ENCODE results near the gene UGT1A9.
A peak's percentile ranks its signal among the peaks of the same experiment; 100 is the strongest.
"Not testable (repeated sequence)": the region's sequence is repeated elsewhere in the genome, so short reads cannot be mapped to it uniquely, and the experiment has no call there.

UGT1A9 gene

DNA sequence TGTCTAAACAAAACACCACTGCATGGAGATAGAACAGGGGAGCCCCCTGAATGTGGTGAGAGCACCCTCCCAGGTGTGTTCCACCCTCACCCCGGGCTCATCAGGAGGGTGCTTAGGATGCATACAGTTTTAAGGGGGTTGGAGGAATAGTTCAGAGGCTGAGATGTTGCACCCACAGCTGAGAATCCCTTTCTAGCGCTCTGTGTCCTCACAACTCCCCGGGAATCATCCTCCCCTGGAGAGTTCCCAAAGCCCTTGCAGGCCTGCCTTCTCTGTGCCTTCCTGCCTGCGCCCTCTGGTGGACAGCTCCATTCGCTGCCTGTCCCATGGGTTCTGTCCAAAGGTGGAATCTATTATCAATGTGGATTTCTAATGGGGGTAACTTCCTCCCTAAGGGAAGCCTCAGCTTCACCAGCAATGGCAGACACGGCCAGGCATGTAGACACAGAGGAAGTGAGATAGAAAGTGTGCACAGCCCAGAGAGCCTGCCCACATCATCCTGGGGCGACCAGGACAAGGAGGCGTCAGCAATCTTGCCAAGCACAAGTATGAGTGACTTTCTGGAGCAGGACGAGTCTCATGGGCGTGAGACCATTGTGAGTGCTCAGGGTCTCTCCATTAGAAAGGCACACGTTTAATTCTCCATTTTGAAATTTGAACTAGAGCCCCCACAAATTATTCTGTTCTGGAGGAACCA is 39.8 kb downstream of the UGT1A9 start:
- DNase-seq (ENCODE audit: low spot score): peak; percentile 70

DNA sequence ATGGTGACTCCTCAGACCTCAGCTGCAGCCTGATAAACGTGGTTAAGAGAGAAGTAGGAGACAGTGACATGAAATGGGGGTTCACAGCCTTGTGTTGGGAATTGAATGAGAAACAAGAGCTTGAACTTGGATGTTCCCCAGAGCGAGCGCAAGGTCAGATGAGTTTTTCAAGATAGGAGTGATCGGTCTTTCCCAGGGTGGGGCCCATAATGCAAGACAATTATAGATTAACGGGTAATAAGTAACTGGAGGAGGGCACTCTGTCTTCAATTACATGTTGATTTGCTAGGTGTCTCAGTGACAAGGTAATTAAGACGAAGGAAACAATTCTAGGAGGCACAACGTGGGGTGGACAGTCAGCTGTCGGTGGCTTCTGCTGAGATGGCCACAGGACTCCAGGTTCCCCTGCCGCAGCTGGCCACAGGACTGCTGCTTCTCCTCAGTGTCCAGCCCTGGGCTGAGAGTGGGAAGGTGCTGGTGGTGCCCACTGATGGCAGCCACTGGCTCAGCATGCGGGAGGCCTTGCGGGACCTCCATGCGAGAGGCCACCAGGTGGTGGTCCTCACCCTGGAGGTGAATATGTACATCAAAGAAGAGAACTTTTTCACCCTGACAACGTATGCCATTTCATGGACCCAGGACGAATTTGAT is 41.0 kb downstream of the UGT1A9 start, which contains the start of gene UGT1A5:
Gene UGT1A5 (plus strand): TSS at position 297 of the 651 bp plus-strand sequence. CDS start 85 bp downstream, at position 382.
- no peak for DNase-seq (ENCODE audit: low spot score)

DNA sequence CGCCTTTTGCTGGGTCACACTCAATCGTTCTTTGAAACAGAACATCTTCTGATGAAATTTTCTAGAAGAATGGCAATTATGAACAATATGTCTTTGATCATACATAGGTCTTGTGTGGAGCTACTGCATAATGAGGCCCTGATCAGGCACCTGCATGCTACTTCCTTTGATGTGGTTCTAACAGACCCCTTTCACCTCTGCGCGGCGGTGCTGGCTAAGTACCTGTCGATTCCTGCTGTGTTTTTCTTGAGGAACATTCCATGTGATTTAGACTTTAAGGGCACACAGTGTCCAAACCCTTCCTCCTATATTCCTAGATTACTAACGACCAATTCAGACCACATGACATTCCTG is 41.5 kb downstream of the UGT1A9 start:
- DNase-seq (ENCODE audit: low spot score): no peak

DNA sequence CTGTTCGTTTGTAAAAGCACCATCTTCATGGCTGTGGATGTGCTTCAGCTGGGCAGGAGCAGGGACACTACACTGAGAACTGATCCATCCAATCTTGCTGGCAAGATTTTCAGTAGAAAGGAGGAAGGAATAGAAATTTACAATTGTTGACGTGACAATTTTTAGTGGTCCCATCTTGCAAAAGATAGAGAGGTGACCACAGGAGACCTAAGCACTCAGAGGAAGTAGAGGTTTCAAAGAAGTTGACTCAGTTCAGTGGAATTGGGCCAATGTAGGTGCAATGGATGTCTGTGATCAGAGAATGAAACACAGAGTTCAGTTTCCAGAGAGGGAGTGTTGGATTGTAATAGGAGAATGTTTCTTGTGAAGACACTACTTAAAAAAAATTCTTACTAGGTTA is 42.4 kb downstream of the UGT1A9 start:
- DNase-seq (ENCODE audit: low spot score): no peak

DNA sequence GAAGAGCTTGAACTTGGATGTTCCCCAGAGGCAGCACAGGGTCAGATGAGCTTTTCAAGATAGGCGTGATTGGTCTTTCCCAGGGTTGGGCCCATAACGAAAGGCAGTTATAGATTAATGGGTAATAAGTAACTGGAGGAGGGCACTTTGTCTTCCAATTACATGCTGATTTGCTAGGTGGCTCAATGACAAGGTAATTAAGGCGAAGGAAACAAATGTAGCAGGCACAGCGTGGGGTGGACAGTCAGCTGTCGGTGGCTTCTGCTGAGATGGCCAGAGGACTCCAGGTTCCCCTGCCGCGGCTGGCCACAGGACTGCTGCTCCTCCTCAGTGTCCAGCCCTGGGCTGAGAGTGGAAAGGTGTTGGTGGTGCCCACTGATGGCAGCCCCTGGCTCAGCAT is 46.9 kb downstream of the UGT1A9 start, which contains the start of gene UGT1A4:
Gene UGT1A4 (plus strand): TSS at position 185 of the 400 bp plus-strand sequence. CDS start 85 bp downstream, at position 270.
- DNase-seq (ENCODE audit: low spot score): no peak

DNA sequence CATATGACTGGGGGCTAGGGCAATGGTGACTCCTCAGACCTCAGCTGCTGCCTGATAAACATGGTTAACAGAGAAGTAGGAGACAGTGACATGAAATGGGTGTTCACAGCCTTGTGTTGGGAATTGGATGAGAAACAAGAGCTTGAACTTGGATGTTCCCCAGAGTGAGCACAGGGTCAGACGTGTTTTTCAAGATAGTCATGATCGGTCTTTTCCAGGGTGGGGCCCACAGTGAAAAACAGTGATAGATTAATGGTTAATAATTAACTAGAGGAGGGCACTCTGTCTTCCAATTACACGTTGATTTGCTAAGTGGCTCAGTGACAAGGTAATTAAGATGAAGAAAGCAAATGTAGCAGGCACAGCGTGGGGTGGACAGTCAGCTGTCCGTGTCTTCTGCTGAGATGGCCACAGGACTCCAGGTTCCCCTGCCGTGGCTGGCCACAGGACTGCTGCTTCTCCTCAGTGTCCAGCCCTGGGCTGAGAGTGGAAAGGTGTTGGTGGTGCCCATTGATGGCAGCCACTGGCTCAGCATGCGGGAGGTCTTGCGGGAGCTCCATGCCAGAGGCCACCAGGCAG is 57.1 kb downstream of the UGT1A9 start, which contains the start of gene UGT1A3:
Gene UGT1A3 (plus strand): TSS at position 320 of the 579 bp plus-strand sequence. CDS start 85 bp downstream, at position 405.
- peak; percentile 26 for DNase-seq (ENCODE audit: low spot score)

DNA sequence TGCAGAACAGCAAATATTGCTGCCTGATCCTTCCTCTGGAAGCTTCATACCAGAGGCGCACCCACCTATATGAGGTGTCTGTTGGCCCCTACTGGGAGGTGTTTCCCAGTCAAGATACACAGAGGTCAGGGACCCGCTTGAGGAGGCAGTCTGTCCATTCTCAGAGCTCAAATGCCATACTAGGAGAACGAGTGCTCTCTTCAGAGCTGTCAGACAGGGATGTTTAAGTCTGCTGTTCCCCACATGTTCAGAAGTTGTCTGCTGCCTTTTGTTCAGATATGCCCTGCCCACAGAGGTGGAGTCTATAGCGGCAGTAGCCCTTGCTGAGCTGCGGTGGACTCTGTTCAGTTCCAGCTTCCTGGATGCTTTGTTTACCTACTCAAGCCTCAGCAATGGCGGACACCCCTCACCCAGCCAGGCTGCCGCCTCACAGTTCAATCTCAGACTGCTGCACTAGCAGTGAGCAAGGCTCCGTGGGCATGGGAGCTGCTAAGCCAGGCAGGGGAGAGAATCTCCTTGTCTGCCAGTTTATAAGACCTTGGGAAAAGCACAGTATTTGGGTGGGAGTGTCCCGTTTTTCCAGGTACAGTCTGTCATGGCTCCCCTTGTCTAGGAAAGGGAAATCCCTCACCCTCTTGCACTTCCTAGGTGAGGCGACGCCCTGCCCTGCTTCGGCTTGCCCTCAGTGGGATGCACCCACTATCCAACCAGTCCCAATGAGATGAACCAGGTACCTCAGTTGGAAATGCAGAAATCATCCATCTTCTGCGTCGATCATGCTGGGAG is 65.4 kb downstream of the UGT1A9 start:
- peak; percentile 29 for DNase-seq (ENCODE audit: low spot score)

DNA sequence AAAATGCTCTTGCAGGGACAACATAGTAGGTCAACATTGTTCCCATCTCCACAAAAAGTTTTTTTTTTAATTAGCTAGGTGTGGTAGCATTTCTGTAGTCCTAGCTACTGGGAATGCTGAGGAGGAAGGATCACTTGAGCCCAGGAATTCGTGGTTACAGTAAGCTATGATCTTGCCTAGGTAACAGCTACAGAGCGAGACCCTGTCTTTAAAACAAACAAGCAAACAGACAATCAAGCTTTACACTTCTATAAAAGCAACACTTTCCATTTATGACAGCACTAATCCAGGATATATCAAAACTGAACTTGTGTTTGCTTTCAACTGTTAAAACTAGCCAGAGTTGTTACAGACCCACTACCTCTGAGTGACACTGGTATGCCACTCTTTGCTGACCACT is 69.2 kb downstream of the UGT1A9 start:
- DNase-seq (ENCODE audit: low spot score): no peak

DNA sequence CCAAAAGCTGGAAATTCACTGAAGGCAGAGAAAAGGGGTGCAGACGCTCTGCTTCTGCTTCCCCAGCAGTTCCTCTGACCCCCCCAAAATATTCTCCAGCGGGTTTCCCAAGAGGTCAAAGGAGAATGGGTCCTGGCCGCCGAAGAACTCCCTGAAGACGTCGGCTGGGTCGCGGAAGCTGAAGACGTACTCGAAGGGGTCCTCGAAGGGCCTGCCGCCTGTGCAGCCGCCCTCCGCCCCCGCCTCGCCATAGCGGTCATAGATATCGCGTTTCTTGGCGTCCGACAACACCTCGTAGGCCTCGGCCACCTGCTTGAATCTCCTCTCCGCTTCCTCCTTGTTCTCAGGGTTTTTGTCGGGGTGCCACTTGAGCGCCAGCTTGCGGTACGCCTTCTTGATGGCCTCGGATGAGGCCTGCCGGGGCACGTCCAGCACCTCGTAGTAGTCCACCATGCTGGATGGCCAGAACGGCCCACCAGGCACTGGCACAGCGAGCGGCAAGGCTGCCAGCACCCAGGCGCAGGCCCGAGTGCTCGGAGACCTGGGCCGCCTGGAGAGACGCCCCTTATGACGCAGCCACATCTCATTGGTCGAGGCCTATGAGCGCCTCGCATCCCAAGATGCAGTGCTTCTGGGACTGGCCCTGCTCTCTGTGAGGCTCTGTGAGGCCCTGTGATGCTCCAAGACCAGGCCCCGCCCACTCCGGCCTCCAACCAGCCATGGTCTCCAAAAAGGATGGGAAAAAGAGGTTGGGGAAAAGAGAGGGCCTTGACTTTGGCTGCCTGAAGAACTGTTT is 72.0 kb downstream of the UGT1A9 start:
- no peak for DNase-seq (ENCODE audit: low spot score)

DNA sequence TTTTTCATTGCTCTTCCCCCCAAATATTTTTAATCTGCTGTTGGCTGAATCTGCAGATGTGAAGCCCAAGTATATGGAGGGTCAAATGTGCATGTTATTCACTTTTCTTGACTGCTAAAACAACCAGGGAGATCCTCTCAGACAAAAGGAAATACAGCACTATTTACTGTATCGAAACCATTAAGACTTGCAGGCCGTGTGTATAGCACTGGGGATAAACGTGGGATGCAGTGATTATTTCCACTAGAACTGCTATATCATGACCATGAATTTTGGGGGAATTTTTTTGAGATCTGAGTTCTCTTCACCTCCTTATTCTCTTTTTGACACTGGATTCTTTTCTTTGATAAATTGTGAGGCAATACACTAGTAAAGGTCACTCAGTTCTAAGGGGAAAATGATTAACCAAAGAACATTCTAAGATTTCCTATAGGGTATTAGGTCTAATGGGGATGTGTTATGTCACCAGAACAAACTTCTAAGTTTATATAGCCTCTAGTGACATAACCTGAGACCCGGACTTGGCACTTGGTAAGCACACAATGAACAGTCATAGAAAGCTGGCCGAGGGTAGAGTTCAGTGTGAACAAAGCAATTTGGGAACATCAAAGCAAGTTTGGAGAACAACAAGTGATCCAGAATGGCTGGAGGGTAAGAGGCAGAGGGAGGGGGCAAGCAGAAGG is 73.5 kb downstream of the UGT1A9 start:
- peak; percentile 77 for DNase-seq (ENCODE audit: low spot score)

DNA sequence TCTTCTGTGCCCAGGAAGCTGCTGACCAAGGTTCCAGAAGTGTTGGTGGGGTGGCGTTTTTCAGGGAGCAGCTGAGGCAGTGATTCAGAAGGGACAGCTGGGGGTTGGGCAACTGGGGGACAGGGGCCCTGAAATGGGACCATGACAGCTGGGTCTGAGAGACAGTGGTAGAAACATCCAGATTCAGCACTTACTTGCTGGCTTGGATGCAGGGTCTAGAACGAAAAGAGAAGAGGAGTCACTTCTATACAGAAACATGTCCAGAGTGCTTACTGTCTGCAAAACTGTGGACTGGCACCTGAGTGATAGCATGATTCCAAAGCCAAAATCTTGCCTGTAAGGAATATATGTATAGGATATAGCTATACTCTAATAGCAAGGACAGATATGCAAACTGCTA is 74.1 kb downstream of the UGT1A9 start:
- DNase-seq (ENCODE audit: low spot score): not testable (repeated sequence)

DNA sequence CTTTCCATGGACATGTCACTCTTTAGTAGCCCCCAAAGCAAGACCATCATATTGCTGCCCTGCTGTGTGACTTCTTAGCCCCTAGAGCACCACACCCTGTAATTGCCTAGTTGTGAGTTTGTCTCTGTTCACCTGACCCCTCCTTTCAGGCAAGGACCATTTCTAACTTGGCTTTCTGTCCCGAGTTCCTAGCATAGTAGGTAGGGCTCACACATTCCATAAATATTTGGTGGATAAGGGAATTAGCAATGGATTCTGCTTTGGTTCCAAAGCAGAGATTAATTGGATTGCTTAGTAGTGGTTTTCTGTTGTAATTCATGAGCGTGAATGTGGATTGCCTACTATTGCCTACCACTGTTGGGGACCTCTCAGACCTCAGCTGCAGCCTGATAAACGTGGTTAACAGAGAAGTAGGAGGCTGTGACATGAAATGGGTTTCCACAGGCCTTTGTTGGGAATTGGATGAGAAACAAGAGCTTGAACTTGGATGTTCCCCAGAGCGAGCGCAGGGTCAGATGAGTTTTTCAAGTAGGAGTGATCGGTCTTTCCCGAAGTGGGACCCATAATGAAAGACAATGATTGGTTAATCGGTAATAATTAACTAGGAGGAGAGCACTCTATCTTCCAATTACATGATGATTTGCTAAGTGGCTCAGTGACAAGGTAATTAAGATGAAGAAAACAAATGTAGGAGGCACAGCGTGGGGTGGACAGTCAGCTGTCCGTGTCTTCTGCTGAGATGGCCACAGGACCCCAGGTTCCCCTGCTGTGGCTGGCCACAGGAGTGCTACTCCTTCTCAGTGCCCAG is 75.0 kb downstream of the UGT1A9 start:
- DNase-seq (ENCODE audit: low spot score): no peak

DNA sequence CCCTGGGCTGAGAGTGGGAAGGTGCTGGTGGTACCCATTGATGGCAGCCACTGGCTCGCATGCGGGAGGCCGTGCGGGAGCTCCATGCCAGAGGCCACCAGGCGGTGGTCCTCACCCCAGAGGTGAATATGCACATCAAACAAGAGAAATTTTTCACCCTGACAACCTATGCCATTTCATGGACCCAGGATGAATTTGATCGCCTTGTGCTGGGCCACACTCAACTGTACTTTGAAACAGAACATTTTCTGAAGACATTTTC is 75.5 kb downstream of the UGT1A9 start:
- no peak for DNase-seq (ENCODE audit: low spot score)

DNA sequence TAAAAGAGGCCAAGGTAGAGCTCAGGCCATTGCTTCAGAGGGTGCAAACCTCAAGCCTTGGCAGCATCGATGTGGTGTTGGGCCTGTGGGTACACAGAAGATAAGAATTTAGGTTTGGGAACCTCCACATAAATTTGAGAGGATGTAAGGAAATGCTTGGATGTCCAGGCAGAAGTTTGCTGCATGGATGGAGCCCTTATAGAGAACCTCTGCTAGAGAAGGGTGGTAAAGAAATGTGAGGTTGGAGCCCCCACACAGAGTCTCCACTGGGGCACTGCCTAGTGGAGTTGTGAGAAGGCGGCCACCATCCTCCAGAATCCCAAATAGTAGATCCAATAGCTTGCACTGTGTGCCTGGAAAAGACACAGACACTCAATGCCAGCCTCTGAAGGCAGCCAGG is 79.0 kb downstream of the UGT1A9 start:
- not testable (repeated sequence) for DNase-seq (ENCODE audit: low spot score)

DNA sequence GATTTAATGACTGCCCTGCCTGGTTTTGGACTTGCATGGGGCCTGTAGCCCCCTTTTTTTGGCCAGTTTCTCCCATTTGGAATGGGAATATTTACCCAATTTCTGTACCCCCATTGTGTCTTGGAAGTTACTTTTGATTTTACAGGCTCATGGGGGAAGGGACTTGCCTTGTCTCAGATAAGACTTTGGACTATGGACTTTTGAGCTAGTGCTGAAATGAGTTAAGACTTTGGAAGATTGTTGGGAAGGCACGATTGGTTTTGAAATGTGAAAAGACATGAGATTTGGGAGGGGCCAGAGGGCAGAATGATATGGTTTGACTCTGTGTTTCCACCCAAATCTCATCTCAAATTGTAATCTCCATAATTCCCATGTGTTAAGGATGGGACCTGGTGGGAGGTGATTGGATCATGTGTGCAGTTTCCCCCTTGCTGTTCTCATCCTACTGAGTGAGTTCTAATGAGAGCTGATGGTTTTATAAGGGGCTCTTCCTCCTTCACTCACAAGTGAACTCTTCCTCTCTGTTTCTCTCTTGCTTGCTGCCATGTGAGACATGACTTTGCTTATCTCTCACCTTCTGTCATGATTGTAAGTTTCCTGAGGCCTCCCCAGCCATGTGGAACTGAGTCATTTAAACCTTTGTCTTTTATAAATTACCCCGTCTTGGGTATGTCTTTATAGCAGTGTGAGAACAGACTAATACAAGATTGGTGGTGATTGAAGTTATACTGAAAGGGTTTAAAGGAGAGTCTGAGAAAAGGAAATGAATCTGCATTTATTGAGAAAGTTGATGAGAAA is 79.7 kb downstream of the UGT1A9 start:
- not testable (repeated sequence) for DNase-seq (ENCODE audit: low spot score)

DNA sequence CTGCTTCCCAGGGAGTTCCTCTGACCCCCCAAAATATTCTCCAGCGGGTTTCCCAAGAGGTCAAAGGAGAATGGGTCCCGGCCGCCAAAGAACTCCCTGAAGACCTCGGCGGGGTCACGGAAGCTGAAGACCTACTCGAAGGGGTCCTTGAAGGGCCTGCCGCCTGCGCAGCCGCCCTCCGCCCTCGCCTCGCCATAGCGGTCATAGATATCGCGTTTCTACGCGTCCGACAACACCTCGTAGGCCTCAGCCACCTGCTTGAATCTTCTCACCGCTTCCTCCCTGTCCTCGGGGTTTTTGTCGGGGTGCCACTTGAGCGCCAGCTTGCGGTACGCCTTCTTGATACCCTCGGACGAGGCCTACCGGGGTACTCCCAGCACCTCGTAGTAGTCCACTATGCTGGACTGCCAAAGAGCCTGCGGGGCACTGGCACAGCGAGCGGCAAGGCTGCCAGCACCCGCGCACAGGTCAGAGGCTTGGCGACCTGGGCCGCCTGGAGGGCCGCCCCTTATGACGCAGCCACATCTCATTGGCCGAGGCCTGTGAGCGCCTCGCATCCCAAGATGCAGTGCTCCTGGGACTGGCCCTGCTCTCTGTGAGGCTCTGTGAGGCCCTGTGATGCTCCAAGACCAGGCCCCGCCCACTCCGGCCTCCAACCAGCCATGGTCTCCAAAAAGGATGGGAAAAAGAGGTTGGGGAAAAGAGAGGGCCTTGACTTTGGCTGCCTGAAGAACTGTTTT is 83.3 kb downstream of the UGT1A9 start:
- no peak for DNase-seq (ENCODE audit: low spot score)

DNA sequence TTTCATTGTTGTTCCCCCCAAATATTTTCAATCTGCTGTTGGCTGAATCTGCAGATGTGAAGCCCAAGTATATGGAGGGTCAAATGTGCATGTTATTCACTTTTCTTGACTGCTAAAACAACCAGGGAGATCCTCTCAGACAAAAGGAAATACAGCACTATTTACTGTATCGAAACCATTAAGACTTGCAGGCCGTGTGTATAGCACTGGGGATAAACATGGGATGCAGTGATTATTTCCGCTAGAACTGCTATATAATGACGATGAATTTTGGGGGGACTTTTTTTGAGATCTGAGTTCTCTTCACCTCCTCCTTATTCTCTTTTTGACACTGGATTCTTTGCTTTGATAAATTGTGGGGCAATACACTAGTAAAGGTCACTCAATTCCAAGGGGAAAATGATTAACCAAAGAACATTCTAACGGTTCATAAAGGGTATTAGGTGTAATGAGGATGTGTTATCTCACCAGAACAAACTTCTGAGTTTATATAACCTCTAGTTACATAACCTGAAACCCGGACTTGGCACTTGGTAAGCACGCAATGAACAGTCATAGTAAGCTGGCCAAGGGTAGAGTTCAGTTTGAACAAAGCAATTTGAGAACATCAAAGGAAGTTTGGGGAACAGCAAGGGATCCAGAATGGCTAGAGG is 84.9 kb downstream of the UGT1A9 start:
- DNase-seq (ENCODE audit: low spot score): peak; percentile 86

DNA sequence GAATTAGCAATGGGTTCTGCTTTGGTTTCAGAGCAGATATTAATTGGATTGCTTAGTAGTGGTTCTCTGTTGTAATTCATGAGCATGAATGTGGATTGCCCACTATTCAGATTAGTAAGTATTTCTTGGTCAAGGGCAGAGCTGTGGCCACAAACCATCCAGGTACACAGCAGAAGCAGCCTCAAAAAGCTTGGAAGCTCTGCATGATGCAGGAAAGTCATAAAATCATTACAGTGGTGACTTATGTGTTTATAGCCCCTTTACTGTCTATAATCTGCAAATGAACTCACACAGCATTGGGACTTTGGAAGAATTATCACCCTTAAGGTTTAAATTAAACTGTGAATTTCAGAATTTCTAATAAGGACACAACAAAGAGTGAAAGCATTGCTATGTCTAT is 86.4 kb downstream of the UGT1A9 start:
- no peak for DNase-seq (ENCODE audit: low spot score)
